Myocyte (in vitro differentiated cells): Measurements from ENCODE around the gene PPP6R3. TPM values are rescaled to one million over a fixed set of nuclear protein-coding genes. Genes with fewer than 3 reads are reported as not detected.

ENCODE experiments used
- DNase-seq: peaks from one replicate; pipeline ENCODE4 v3.0.0-alpha.2; 2012; ENCODE audit warnings: low read depth
- total RNA-seq: library from RNA; depleted of rRNA; stranded (reverse); fragments of >200 nt; gene quantifications from 2 replicates; pipeline ENCODE4 v1.2.3, GENCODE V29; 2014

The PPP6R3 gene
- total RNA-seq, 1 donor from 2014 or later = 101 TPM

DNA sequence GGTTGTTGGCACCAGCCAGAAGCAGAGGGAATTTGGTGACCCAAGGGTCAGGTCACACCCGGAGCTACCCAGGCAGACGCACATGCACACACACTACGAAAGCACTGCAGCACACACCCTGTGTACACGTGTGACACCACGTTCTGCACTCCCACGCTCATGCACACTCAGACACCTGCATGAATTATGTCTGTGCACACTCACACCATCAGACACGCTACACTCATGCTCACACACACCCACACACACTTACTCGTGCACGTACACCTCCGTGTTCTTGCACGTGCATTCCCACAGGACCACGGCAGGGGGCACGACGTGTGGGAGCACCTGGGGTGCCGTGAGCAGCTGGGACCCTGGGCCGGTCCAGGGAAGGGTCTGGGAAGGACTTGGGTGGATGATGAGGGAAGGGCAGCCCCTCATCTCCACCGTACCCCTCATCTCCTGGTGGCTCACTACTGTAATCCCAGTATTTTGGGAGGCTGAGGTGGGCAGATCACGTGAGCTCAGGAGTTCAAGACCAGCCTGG, 203.0 kb downstream of the PPP6R3 start:
- DNase-seq = no peak

DNA sequence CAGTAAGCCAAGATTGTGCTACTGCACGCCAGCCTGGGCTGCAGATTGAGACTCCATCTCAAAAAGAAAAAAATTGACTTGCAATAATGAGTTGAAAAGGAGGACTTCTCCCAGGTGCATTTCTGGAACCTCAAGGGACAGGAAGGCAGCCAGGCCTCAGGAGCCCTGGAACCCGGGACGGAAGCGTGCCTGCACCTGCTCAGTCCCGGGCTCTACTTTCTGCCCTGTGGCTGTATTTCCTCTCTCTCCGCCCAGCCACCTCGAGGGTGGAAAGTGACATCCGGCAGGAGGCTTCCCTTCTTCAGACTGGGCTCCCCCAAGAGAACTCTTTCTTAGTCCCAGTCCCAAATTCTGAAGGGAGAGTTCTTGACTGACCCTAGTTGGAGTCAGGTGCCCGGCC, 203.6 kb downstream of the PPP6R3 start:
- no peak for DNase-seq

DNA sequence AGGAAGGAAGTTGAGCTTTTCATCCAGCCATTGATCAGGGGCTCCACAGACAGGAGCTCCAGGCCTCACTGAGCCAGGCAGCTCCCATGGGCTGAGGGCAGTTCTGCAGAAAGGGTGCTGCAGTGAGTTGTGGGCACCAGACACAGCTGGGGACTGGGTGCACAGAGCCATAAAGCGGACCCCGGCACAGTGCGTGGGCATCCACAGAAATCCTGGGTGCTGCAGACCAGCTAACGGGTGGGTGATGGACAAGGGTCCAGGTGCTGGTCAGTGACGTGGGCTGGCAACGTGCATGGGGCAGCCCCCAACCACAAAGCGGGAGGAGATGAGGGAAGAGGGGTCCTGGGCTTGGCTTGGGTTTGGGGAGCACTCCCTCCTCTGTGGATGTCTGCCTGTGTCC, 204.4 kb downstream of the PPP6R3 start:
- no peak for DNase-seq

Other genes with a start within 250 kb of the PPP6R3 start
- 40.6 and 42.3 TPM in 2 replicates for gene KMT5B, start 247.5 kb upstream of the PPP6R3 start, total RNA-seq
- 78.5 and 87.0 TPM in 2 replicates for gene C11orf24, start 188.8 kb upstream of the PPP6R3 start, total RNA-seq
- 48.8 and 67.2 TPM in 2 replicates for gene LRP5, start 148.2 kb upstream of the PPP6R3 start, total RNA-seq
- not detected in 2 replicates for gene GAL, start 223.8 kb downstream of the PPP6R3 start, total RNA-seq